SH-SY5Y (cell line): ENCODE measurements around the gene SLCO3A1.

Experiments
- GATA2 ChIP-seq: IDR thresholded peaks from 2 replicates; pipeline ENCODE4 v1.6.1; 2011; ENCODE audit warnings: mild to moderate bottlenecking, low read depth, low read length
- GATA3 ChIP-seq: IDR thresholded peaks from 2 replicates; pipeline ENCODE4 v1.6.1; 2011; ENCODE audit warnings: low read depth, mild to moderate bottlenecking, low read length, moderate library complexity

DNA sequence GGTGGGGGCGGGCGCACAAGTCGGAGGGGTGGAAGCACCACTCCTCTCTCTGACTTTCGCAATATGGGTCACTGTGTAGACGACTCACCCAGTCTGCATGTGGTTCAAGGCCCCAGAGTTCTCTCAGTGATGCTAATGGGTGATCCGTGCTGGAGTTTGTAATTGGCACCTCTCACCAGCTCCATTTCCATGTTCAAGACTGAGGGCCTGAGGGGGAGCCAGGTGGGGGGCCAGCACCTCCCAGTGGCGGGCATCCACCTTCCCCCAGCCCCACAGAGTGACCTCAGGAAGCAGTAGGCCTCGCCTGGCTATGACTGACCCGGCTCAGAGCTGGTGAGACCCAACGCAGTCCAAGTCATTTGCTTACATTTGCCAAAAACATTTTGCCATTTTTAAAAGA, 310.1 kb downstream of the SLCO3A1 start:
- TF ChIP-seq GATA2, result no peak
- TF ChIP-seq GATA3, result no peak
